A172 (cell line): ENCODE measurements around the gene PITPNC1. TPM values are rescaled to one million over a fixed set of nuclear protein-coding genes. Genes with fewer than 3 reads are reported as not detected.
"Not testable (repeated sequence)": the region's sequence is repeated elsewhere in the genome, so short reads cannot be mapped to it uniquely, and the experiment has no call there.

Source experiments
- DNase-seq: peaks from one replicate; pipeline ENCODE4 v3.0.0-alpha.2; 2015; ENCODE audit warnings: low spot score
- total RNA-seq: library from RNA; depleted of rRNA; stranded (reverse); fragments of >200 nt; shearing (Covaris generic); gene quantifications from 2 replicates; pipeline ENCODE4 v1.2.3, GENCODE V29; 2014; rRNA removed

Gene PITPNC1
- total RNA-seq, 1 experiment from 2014 or later: 2.7 TPM

- no peak for DNase-seq
Measured at GRCh38 chr17:67725373-67725791, 348.3 kb downstream of the PITPNC1 start.

GRCh38 chr17:67725807-67726206 lies 348.7 kb downstream of the PITPNC1 start:
- no peak for DNase-seq

GRCh38 chr17:67727152-67728039 lies 350.3 kb downstream of the PITPNC1 start:
- DNase-seq: not testable (repeated sequence)

- no peak for DNase-seq
Measured at GRCh38 chr17:67729903-67730302, 352.8 kb downstream of the PITPNC1 start.

GRCh38 chr17:67730731-67731130 lies 353.6 kb downstream of the PITPNC1 start:
- DNase-seq: no peak

- DNase-seq: no peak
Measured at GRCh38 chr17:67733449-67733848, 356.4 kb downstream of the PITPNC1 start.

- no peak for DNase-seq
Measured at GRCh38 chr17:67737145-67737544, 360.1 kb downstream of the PITPNC1 start.

GRCh38 chr17:67742025-67742424 lies 364.9 kb downstream of the PITPNC1 start:
- no peak for DNase-seq

Other genes starting within 250 kb of the PITPNC1 start
- 28.5 and 44.1 TPM in 2 replicates for gene HELZ, start 132.1 kb upstream of the PITPNC1 start, total RNA-seq
- gene PSMD12, start 10.7 kb upstream of the PITPNC1 start, total RNA-seq: 58.1 and 59.4 TPM in 2 replicates